Left lung (tissue), 10 donors: ENCODE results near the gene CCK. TPM values are rescaled to one million over a fixed set of nuclear protein-coding genes. Genes with fewer than 3 reads are reported as not detected.

Experiments
- ATAC-seq: fragments of 200-7000 bp; cut with Tn5 transposase; one replicate; pipeline ENCODE4 v1.9.1; 2020; ENCODE audit warnings: moderate library complexity
- DNase-seq, 4 donors: peaks; one replicate each; pipeline ENCODE4 v3.0.0-alpha.2; 2013 to 2020
- H3K27ac ChIP-seq, 2 donors: fragments of 200-600 bp; sonication (generic) in 1 of 2; one replicate each; pipeline versions ENCODE4 v1.5.0 to v1.8.0; 2020 to 2021
- H3K27me3 ChIP-seq, 2 donors: fragments of 200-600 bp; sonication (generic) in 1 of 2; one replicate each; pipeline versions ENCODE4 v1.5.0 to v1.8.0; 2020 to 2021
- H3K36me3 ChIP-seq, 2 donors: fragments of 200-600 bp; sonication (generic) in 1 of 2; one replicate each; pipeline versions ENCODE4 v1.5.0 to v1.8.0; 2020 to 2021
- H3K4me1 ChIP-seq, 2 donors: fragments of 200-600 bp; one replicate each; pipeline ENCODE4 v1.8.0; 2021
- H3K4me3 ChIP-seq, 2 donors: fragments of 200-600 bp; sonication (generic) in 1 of 2; one replicate each; pipeline versions ENCODE4 v1.5.0 to v1.8.0; 2020 to 2021; ENCODE audit warnings: mild to moderate bottlenecking in 1 of 2
- H3K9me3 ChIP-seq, 2 donors: fragments of 200-600 bp; sonication (generic) in 1 of 2; one replicate each; pipeline versions ENCODE4 v1.5.0 to v1.8.0; 2020 to 2021
- CTCF ChIP-seq, 2 donors: fragments of 200-600 bp; sonication (generic) in 1 of 2; IDR thresholded peaks; one replicate each; pipeline versions ENCODE4 v1.5.0 to v1.8.0; 2021; ENCODE audit warnings: antibody characterized with exemption in 2 of 2
- intact Hi-C, 2 donors: fragments of 100-400 bp; cut with DNase I; formaldehyde crosslinking; loops; one replicate each; pipeline versions ENCODE4 v1.11.2 to v1.14.2; 2022
- polyA plus RNA-seq, 6 donors: library from polyadenylated mRNA; unstranded; fragments of 120-200 nt; gene quantifications; one replicate each; pipeline ENCODE4 v1.2.1, GENCODE V29; 2013; ENCODE audit not compliant: insufficient read length in 6 of 6
- total RNA-seq, 2 donors: library from RNA; stranded (reverse); fragmentation: NEBNext Ultra II Directional; extraction: Animal tissue kit (Norgen Biotek cat#: 25700); gene quantifications; one replicate each; pipeline ENCODE4 v1.2.1, GENCODE V29; 2021
- donor health status: DM: no; HTN: yes; CAD: no.
- donor health status: DM: no; HTN: no; CAD: no.

CCK gene
- total and polyA plus RNA-seq, 8 donors = 0.76 TPM; not detected in 7

DNA sequence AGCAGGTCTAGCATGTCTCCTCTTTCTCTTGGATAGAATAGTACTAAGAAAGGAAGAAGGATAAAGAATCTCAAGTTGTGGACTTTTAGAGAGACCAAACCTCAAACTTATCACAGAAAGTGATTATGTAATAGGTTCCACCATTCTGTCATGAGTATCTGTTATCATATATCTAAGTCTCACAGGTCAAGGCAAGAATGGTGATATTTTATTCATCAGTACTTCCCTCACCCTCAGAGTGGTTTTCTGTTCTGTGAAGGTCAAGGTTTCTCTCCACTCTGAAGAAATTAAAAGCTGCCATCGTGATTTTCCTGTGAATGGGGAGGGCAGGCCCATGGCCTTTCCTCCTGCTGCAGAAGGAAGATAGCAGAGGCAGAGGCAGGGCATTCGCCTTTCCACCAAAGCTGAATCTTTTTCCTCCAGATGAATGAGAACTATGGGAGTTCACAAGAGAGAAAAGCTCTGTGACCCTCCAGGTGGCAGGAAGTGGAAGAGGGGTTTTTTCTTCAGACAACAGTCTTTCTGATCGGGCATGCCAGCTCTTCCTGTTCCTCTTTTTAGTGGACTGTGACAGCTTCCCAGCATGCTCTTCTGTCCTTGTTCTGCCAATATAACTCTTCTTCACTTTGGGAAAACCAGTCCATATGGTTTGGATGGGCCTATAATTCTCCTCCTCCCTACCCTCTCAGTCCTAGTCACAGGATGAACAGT, 37.1 kb upstream of the CCK start:
- Histone ChIP-seq H3K4me3 (no peak overlapping the region), H3K9me3 (no peaks in the 10 kb centered on the region), H3K36me3 (no peaks in the 10 kb centered on the region), H3K4me1 (no peaks in the 10 kb centered on the region), H3K27me3 (peaks cover 0 to 3% of the 10 kb centered on the region in 2 donors), H3K27ac (no peak overlapping the region)
- DNase-seq = no peak
- no peak for ATAC-seq
- intact Hi-C loops = no loop called here
- no peak for TF ChIP-seq CTCF (IDR thresholded peaks at IDR 0.05)

DNA sequence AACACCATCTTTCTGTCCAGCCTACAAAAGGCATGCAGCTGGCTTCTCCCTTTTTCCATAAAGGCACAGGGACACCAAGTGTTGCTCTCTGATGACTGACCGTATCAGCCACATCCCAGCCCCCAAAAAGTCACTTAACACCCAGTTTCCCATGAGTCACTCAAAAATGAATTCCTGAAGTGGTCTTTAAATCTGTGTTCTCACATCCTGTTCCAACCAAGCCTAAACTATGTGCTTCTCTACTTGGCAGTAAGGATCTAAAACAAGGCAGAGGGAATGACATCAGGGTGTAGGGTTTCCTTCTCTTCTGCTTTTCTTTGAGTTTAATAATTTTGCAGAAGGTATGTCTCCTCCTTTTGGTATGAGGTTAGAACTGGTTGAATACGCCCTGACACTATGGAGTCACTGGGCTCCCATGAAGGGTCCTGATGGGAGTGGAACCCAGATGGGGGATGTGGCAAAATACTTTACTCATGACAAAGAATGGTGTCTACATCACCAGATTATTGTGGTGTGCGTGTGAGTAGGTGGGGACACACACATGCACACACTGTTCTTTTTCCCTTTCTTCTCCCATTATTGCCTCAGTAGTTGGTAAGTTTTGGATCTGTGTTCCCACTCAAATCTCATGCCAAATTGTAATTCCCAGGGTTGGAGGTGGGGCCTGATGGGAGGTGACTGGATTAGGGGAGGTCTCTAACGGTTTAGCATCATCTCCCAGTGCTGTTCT, 35.6 kb upstream of the CCK start:
- Histone ChIP-seq H3K27me3 (peaks cover 0 to 11% of the 10 kb centered on the region in 2 donors), H3K36me3 (no peaks in the 10 kb centered on the region), H3K4me1 (no peaks in the 10 kb centered on the region), H3K27ac (no peak overlapping the region), H3K9me3 (no peaks in the 10 kb centered on the region), H3K4me3 (no peak overlapping the region)
- no peak for TF ChIP-seq CTCF (IDR thresholded peaks at IDR 0.05)
- no peak for ATAC-seq
- no peak for DNase-seq
- intact Hi-C loops = no loop called here

GRCh38 chr3:42300778-42301177, 34.8 kb upstream of the CCK start:
- no peak for TF ChIP-seq CTCF (IDR thresholded peaks at IDR 0.05)
- Histone ChIP-seq H3K4me3 (no peak overlapping the region), H3K27ac (no peak overlapping the region), H3K27me3 (peaks cover 0 to 11% of the 10 kb centered on the region in 2 donors), H3K9me3 (no peaks in the 10 kb centered on the region), H3K36me3 (no peaks in the 10 kb centered on the region), H3K4me1 (no peaks in the 10 kb centered on the region)
- DNase-seq (no peak), ATAC-seq (no peak)
- intact Hi-C loops = no loop called here

GRCh38 chr3:42300013-42300412, 34.0 kb upstream of the CCK start:
- H3K27me3 ChIP-seq = peaks cover 0 to 11% of the 10 kb centered on the region in 2 donors
- no peaks in the 10 kb centered on the region for H3K4me1 ChIP-seq
- no peak for TF ChIP-seq CTCF (IDR thresholded peaks at IDR 0.05)
- ATAC-seq = peak; percentile 75
- no peak overlapping the region for H3K27ac ChIP-seq
- H3K9me3 ChIP-seq = no peaks in the 10 kb centered on the region
- DNase-seq = peak in 2 of 4 donors; percentile 25 to 49
- intact Hi-C loops = no loop called here
- H3K4me3 ChIP-seq = no peak overlapping the region
- no peaks in the 10 kb centered on the region for H3K36me3 ChIP-seq

- no peak for TF ChIP-seq CTCF (IDR thresholded peaks at IDR 0.05)
- Histone ChIP-seq H3K4me3 (no peak overlapping the region), H3K4me1 (no peaks in the 10 kb centered on the region), H3K9me3 (no peaks in the 10 kb centered on the region), H3K27me3 (peaks cover 0 to 11% of the 10 kb centered on the region in 2 donors), H3K27ac (no peak overlapping the region), H3K36me3 (no peaks in the 10 kb centered on the region)
- intact Hi-C loops = no loop called here
- DNase-seq = no peak
- ATAC-seq = peak; percentile 67
These were observed 32.3 kb upstream of the CCK start for GRCh38 chr3:42298259-42298658.
